Measurements from ENCODE around the gene DPEP1.

The DPEP1 gene

DNA sequence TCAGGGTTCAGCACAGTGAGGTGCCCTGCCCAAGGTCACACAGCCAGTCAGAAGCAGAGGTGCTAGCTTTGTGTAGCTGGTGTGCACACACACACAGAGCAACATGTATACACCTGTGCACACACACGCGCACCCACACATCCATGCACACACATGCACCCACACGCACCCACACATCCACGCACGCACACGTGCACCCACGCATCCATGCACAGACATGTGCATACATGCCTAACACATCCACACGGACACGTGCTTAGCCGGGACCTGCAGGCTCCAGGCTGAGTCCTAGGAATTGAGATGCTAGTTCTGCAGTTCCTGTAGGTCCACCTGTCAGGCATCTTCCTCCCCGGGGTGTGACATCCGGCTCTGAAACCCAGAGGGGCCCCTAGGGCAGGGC is 13.0 kb upstream of the DPEP1 start:
- no peak overlapping the region for H3K14ac ChIP-seq (ENCODE audit: low read length)
- no peak overlapping the region for H2BK5ac ChIP-seq (ENCODE audit: low read depth, low read length, poor library complexity)
- no peak overlapping the region for H3K23ac ChIP-seq (ENCODE audit: low read length)
- no peak overlapping the region for H4K8ac ChIP-seq (ENCODE audit: low read depth, low read length)
- no peaks in the 10 kb centered on the region for H3K36me3 ChIP-seq (ENCODE audit: control insufficient read depth in 1 of 2, insufficient read depth in 2 of 2, low read length in 2 of 2)
- H2AK5ac ChIP-seq (ENCODE audit: low read length) = no peak overlapping the region
- H3K4me3 ChIP-seq (ENCODE audit: low read depth, low read length) = peak overlapping the region; percentile 27
- H3K18ac ChIP-seq (ENCODE audit: low read length) = no peak overlapping the region
- no peak overlapping the region for H3K4me2 ChIP-seq (ENCODE audit: low read length)
- peaks cover 5 to 11% of the 10 kb centered on the region in 2 experiments for H3K4me1 ChIP-seq (ENCODE audit: control insufficient read depth in 1 of 2, insufficient read depth in 2 of 2, low read length in 2 of 2)
- H3K4ac ChIP-seq (ENCODE audit: low read depth, low read length) = no peak overlapping the region
- no peak overlapping the region for H3K9ac ChIP-seq (ENCODE audit: low read length)
- H3K27ac ChIP-seq (ENCODE audit: low read depth, low read length) = no peak overlapping the region
- H2BK120ac ChIP-seq (ENCODE audit: insufficient read depth, low read length, poor library complexity) = no peak overlapping the region
- H3K9me3 ChIP-seq (ENCODE audit: insufficient read depth, low read depth, low read length) = peaks cover 9% of the 10 kb centered on the region
- H4K91ac ChIP-seq (ENCODE audit: low read depth, low read length) = no peak overlapping the region
- H3K79me2 ChIP-seq (ENCODE audit: control insufficient read depth, insufficient read depth, low read length, poor library complexity) = no peaks in the 10 kb centered on the region
- no peak overlapping the region for H4K12ac ChIP-seq (ENCODE audit: low read depth, low read length)
- no peaks in the 10 kb centered on the region for H3K79me1 ChIP-seq (ENCODE audit: low read length)
- no peaks in the 10 kb centered on the region for H3K27me3 ChIP-seq (ENCODE audit: insufficient read depth, low read length)
- H2BK12ac ChIP-seq (ENCODE audit: low read length) = no peak overlapping the region
- no CpG with 5 or more reads among the region's 12 CpGs for WGBS (ENCODE audit: extremely low coverage, insufficient coverage, insufficient read length)
- DNase-seq = no peak
- no peak overlapping the region for H2AFZ ChIP-seq (ENCODE audit: insufficient read depth, low read length, poor library complexity)

DNA sequence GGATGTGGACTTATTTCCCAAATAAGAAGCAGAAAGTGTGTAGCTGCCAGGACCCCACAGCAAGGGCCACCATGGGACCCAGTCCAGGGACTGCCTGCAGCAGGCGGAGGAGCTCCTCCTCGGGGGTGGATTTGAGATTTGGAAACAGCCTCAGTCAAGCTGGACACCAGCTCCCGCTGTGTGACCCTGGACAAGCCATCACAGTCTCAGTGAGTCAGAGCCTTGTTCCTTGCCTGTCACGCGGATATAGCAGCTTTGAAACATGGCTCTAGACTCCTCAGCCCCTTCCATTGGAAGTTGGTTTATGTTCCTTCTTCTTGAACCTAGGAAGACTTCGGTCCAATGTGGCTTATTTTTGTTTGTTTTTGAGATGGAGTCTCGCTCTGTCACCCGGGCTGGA is 12.5 kb upstream of the DPEP1 start:
- Histone ChIP-seq H3K4me3 (ENCODE audit: low read depth, low read length) (no peak overlapping the region), H3K36me3 (ENCODE audit: control insufficient read depth in 1 of 2, insufficient read depth in 2 of 2, low read length in 2 of 2) (no peaks in the 10 kb centered on the region), H2AFZ (ENCODE audit: insufficient read depth, low read length, poor library complexity) (no peak overlapping the region), H3K27ac (ENCODE audit: low read depth, low read length) (no peak overlapping the region), H3K27me3 (ENCODE audit: insufficient read depth, low read length) (no peaks in the 10 kb centered on the region), H3K14ac (ENCODE audit: low read length) (no peak overlapping the region), H2AK5ac (ENCODE audit: low read length) (no peak overlapping the region), H2BK5ac (ENCODE audit: low read depth, low read length, poor library complexity) (no peak overlapping the region), H3K79me2 (ENCODE audit: control insufficient read depth, insufficient read depth, low read length, poor library complexity) (no peaks in the 10 kb centered on the region), H4K91ac (ENCODE audit: low read depth, low read length) (no peak overlapping the region), H3K18ac (ENCODE audit: low read length) (no peak overlapping the region), H3K9ac (ENCODE audit: low read length) (no peak overlapping the region), H2BK12ac (ENCODE audit: low read length) (no peak overlapping the region), H2BK120ac (ENCODE audit: insufficient read depth, low read length, poor library complexity) (no peak overlapping the region), H3K23ac (ENCODE audit: low read length) (no peak overlapping the region), H3K79me1 (ENCODE audit: low read length) (no peaks in the 10 kb centered on the region), H3K9me3 (ENCODE audit: insufficient read depth, low read depth, low read length) (peaks cover 9% of the 10 kb centered on the region), H3K4ac (ENCODE audit: low read depth, low read length) (no peak overlapping the region), H4K12ac (ENCODE audit: low read depth, low read length) (no peak overlapping the region), H3K4me1 (ENCODE audit: control insufficient read depth in 1 of 2, insufficient read depth in 2 of 2, low read length in 2 of 2) (peaks cover 5 to 11% of the 10 kb centered on the region in 2 experiments), H3K4me2 (ENCODE audit: low read length) (no peak overlapping the region), H4K8ac (ENCODE audit: low read depth, low read length) (no peak overlapping the region)
- DNase-seq = peak in 1 of 2 donors; percentile 19
- WGBS (ENCODE audit: extremely low coverage, insufficient coverage, insufficient read length) = no CpG with 5 or more reads among the region's 8 CpGs

DNA sequence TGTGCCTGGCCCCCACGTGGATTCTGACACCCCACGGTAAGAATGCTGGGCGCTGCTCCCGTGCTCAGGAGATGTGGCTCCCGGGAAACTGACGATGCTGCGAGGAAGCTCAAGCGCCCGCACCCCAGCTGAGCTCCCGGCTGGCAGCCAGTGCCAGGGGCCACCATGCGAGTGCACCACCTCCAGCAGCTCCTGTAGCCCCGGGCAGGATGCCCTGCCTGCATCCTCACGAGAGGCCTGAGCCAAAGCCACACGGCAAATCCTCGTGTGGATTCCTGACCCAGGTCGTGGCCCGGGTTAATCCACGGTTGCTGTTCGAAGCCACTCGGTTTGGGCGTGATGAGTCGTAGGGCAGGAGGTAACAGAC is 11.6 kb upstream of the DPEP1 start:
- Histone ChIP-seq H3K79me1 (ENCODE audit: low read length) (no peaks in the 10 kb centered on the region), H3K27me3 (ENCODE audit: insufficient read depth, low read length) (no peaks in the 10 kb centered on the region), H3K4ac (ENCODE audit: low read depth, low read length) (no peak overlapping the region), H3K18ac (ENCODE audit: low read length) (no peak overlapping the region), H2BK120ac (ENCODE audit: insufficient read depth, low read length, poor library complexity) (no peak overlapping the region), H2AK5ac (ENCODE audit: low read length) (no peak overlapping the region), H2AFZ (ENCODE audit: insufficient read depth, low read length, poor library complexity) (no peak overlapping the region), H4K12ac (ENCODE audit: low read depth, low read length) (no peak overlapping the region), H4K91ac (ENCODE audit: low read depth, low read length) (no peak overlapping the region), H3K23ac (ENCODE audit: low read length) (no peak overlapping the region), H3K79me2 (ENCODE audit: control insufficient read depth, insufficient read depth, low read length, poor library complexity) (no peaks in the 10 kb centered on the region), H4K8ac (ENCODE audit: low read depth, low read length) (no peak overlapping the region), H3K9ac (ENCODE audit: low read length) (no peak overlapping the region), H3K4me3 (ENCODE audit: low read depth, low read length) (no peak overlapping the region), H3K36me3 (ENCODE audit: control insufficient read depth in 1 of 2, insufficient read depth in 2 of 2, low read length in 2 of 2) (no peaks in the 10 kb centered on the region), H3K4me1 (ENCODE audit: control insufficient read depth in 1 of 2, insufficient read depth in 2 of 2, low read length in 2 of 2) (peaks cover 5 to 11% of the 10 kb centered on the region in 2 experiments), H3K27ac (ENCODE audit: low read depth, low read length) (no peak overlapping the region), H3K9me3 (ENCODE audit: insufficient read depth, low read depth, low read length) (peaks cover 9% of the 10 kb centered on the region), H2BK5ac (ENCODE audit: low read depth, low read length, poor library complexity) (no peak overlapping the region), H3K4me2 (ENCODE audit: low read length) (no peak overlapping the region), H3K14ac (ENCODE audit: low read length) (no peak overlapping the region), H2BK12ac (ENCODE audit: low read length) (no peak overlapping the region)
- DNase-seq = no peak
- no CpG with 5 or more reads among the region's 22 CpGs for WGBS (ENCODE audit: extremely low coverage, insufficient coverage, insufficient read length)

- WGBS (ENCODE audit: extremely low coverage, insufficient coverage, insufficient read length) = no CpG with 5 or more reads among the region's 22 CpGs
- DNase-seq = peak in 1 of 2 donors; percentile 23
Observed at GRCh38 chr16:89602273-89602951, 11.0 kb upstream of the DPEP1 start.

More at GRCh38 chr16:89602273-89602951, 11.0 kb upstream of the DPEP1 start:
- no peak overlapping the region for H3K9ac ChIP-seq (ENCODE audit: low read length)
- H3K4me1 ChIP-seq (ENCODE audit: control insufficient read depth in 1 of 2, insufficient read depth in 2 of 2, low read length in 2 of 2) = peaks cover 5 to 11% of the 10 kb centered on the region in 2 experiments
- H3K79me1 ChIP-seq (ENCODE audit: low read length) = no peaks in the 10 kb centered on the region
- H3K79me2 ChIP-seq (ENCODE audit: control insufficient read depth, insufficient read depth, low read length, poor library complexity) = no peaks in the 10 kb centered on the region
- H2BK120ac ChIP-seq (ENCODE audit: insufficient read depth, low read length, poor library complexity) = no peak overlapping the region
- no peak overlapping the region for H4K91ac ChIP-seq (ENCODE audit: low read depth, low read length)
- no peak overlapping the region for H3K4ac ChIP-seq (ENCODE audit: low read depth, low read length)
- no peak overlapping the region for H3K27ac ChIP-seq (ENCODE audit: low read depth, low read length)
- H4K12ac ChIP-seq (ENCODE audit: low read depth, low read length) = no peak overlapping the region
- H3K9me3 ChIP-seq (ENCODE audit: insufficient read depth, low read depth, low read length) = peaks cover 9% of the 10 kb centered on the region
- H4K8ac ChIP-seq (ENCODE audit: low read depth, low read length) = no peak overlapping the region
- peak overlapping the region; percentile 26 for H3K4me2 ChIP-seq (ENCODE audit: low read length)
- H3K4me3 ChIP-seq (ENCODE audit: low read depth, low read length) = peak overlapping the region; percentile 50
- H2BK12ac ChIP-seq (ENCODE audit: low read length) = no peak overlapping the region
- H3K36me3 ChIP-seq (ENCODE audit: control insufficient read depth in 1 of 2, insufficient read depth in 2 of 2, low read length in 2 of 2) = no peaks in the 10 kb centered on the region
- H2AFZ ChIP-seq (ENCODE audit: insufficient read depth, low read length, poor library complexity) = no peak overlapping the region
- H2BK5ac ChIP-seq (ENCODE audit: low read depth, low read length, poor library complexity) = no peak overlapping the region
- no peaks in the 10 kb centered on the region for H3K27me3 ChIP-seq (ENCODE audit: insufficient read depth, low read length)
- H3K23ac ChIP-seq (ENCODE audit: low read length) = no peak overlapping the region
- no peak overlapping the region for H3K14ac ChIP-seq (ENCODE audit: low read length)
- no peak overlapping the region for H2AK5ac ChIP-seq (ENCODE audit: low read length)
- H3K18ac ChIP-seq (ENCODE audit: low read length) = no peak overlapping the region

All from trophoblast cell (in vitro differentiated cells and primary cell).